IMR-90 (cell line): Measurements from ENCODE around the gene CPHXL2. TPM values are rescaled to one million over a fixed set of nuclear protein-coding genes. Genes with fewer than 3 reads are reported as not detected.

Experiments used
- ATAC-seq: fragments of 200-7000 bp; cut with Tn5 transposase; 2 replicates; pipeline ENCODE4 v1.9.1; 2020; ENCODE audit warnings: low read depth, mild to moderate bottlenecking, moderate library complexity
- BruUV-seq: library from RNA; stranded (reverse); fragments of 400-500 nt; replicated peaks from 2 replicates; lab custom pipeline; 2021; lab: Mats Ljungman, UMichigan
- CTCF ChIA-PET: fragments of 300-600 bp; formaldehyde crosslinking; extraction: SDS; loops from one replicate; lab custom pipeline; 2021; ENCODE audit warnings: antibody characterized with exemption; lab: Yijun Ruan, JAX
- POLR2A ChIA-PET: fragments of 300-600 bp; sonication (Branson Sonifier 250); formaldehyde crosslinking; loops from one replicate; lab custom pipeline; 2022; ENCODE audit warnings: antibody characterized with exemption; ENCODE audit not compliant: unreplicated experiment; lab: Charles Lee
- DNase-seq: peaks from one replicate; pipeline ENCODE4 v3.0.0; 2013
- H2AFZ ChIP-seq: replicated peaks from 2 replicates; pipeline ENCODE3; 2013; ENCODE audit warnings: low read length, mild to moderate bottlenecking; ENCODE audit not compliant: poor library complexity
- H2AK5ac ChIP-seq: 2 replicates; pipeline ENCODE4 v1.6.1; 2013; ENCODE audit warnings: low read depth, low read length, inconsistent platforms
- H2AK9ac ChIP-seq: replicated peaks from 2 replicates; pipeline ENCODE3; 2013; ENCODE audit warnings: mild to moderate bottlenecking, low read depth, low read length, moderate library complexity; ENCODE audit not compliant: poor library complexity
- H2BK120ac ChIP-seq: 2 replicates; pipeline ENCODE4 v1.6.1; 2013; ENCODE audit warnings: low read depth, low read length, inconsistent platforms
- H2BK15ac ChIP-seq: 3 replicates; pipeline ENCODE4 v1.6.1; 2013; ENCODE audit warnings: low read depth, low read length, inconsistent platforms
- H2BK20ac ChIP-seq: 2 replicates; pipeline ENCODE4 v1.6.1; 2013; ENCODE audit warnings: low read depth, mild to moderate bottlenecking, inconsistent platforms, low read length, moderate library complexity
- H2BK5ac ChIP-seq: 2 replicates; pipeline ENCODE4 v1.6.1; 2013; ENCODE audit warnings: mild to moderate bottlenecking, low read depth, low read length, inconsistent platforms; ENCODE audit not compliant: poor library complexity, severe bottlenecking
- H3K14ac ChIP-seq: replicated peaks from 2 replicates; pipeline ENCODE4 v1.6.1; 2013; ENCODE audit warnings: low read depth, low read length, inconsistent platforms
- H3K18ac ChIP-seq: 2 replicates; pipeline ENCODE4 v1.6.1; 2013; ENCODE audit warnings: low read depth, low read length, control low read depth
- H3K23ac ChIP-seq: 2 replicates; pipeline ENCODE4 v1.6.1; 2013; ENCODE audit warnings: low read depth, low read length, inconsistent platforms
- H3K27ac ChIP-seq: 2 replicates; pipeline ENCODE4 v1.5.1; 2013; ENCODE audit warnings: mild to moderate bottlenecking, control low read depth, low read length; ENCODE audit not compliant: insufficient read depth
- H3K27me3 ChIP-seq: 2 replicates; pipeline ENCODE4 v1.6.1; 2013; ENCODE audit warnings: low read length; ENCODE audit not compliant: control insufficient read depth, insufficient read depth
- H3K36me3 ChIP-seq: 2 replicates; pipeline ENCODE4 v1.6.1; 2013; ENCODE audit warnings: low read length, mixed read lengths; ENCODE audit not compliant: control insufficient read depth, insufficient read depth
- H3K4ac ChIP-seq: 2 replicates; pipeline ENCODE4 v1.6.1; 2013; ENCODE audit warnings: low read depth, low read length, inconsistent platforms
- H3K4me1 ChIP-seq: 2 replicates; pipeline ENCODE4 v1.6.1; 2013; ENCODE audit warnings: low read length, mixed read lengths; ENCODE audit not compliant: control insufficient read depth, insufficient read depth
- H3K4me2 ChIP-seq: 2 replicates; pipeline ENCODE4 v1.6.1; 2013; ENCODE audit warnings: low read depth, mild to moderate bottlenecking, control low read depth, low read length, moderate library complexity
- H3K4me3 ChIP-seq: 2 replicates; pipeline ENCODE4 v1.5.1; 2013; ENCODE audit warnings: low read depth, mild to moderate bottlenecking, control low read depth, low read length, moderate library complexity; ENCODE audit not compliant: insufficient read depth
- H3K56ac ChIP-seq: 2 replicates; pipeline ENCODE4 v1.6.1; 2013; ENCODE audit warnings: low read length, inconsistent platforms; ENCODE audit not compliant: insufficient read depth; ENCODE audit errors: extremely low read depth
- H3K79me1 ChIP-seq, 2 experiments: 2 replicates each; pipeline ENCODE4 v1.6.1; 2013; ENCODE audit warnings: low read length in 2 of 2, inconsistent platforms in 1 of 2, low read depth in 1 of 2
- H3K9ac ChIP-seq: 2 replicates; pipeline ENCODE4 v1.6.1; 2013; ENCODE audit warnings: low read depth, low read length, control low read depth
- H3K9me1 ChIP-seq: 2 replicates; pipeline ENCODE4 v1.6.1; 2013; ENCODE audit warnings: low read length, inconsistent platforms; ENCODE audit not compliant: insufficient read depth
- H3K9me3 ChIP-seq: 2 replicates; pipeline ENCODE4 v1.6.1; 2013; ENCODE audit warnings: low read length; ENCODE audit not compliant: control insufficient read depth, insufficient read depth
- H4K20me1 ChIP-seq: 2 replicates; pipeline ENCODE4 v1.6.1; 2013; ENCODE audit warnings: low read length, inconsistent platforms; ENCODE audit not compliant: insufficient read depth
- H4K5ac ChIP-seq: 2 replicates; pipeline ENCODE4 v1.6.1; 2013; ENCODE audit warnings: mild to moderate bottlenecking, low read depth, low read length, control low read depth
- H4K8ac ChIP-seq, 2 experiments: 2 replicates each; pipeline ENCODE4 v1.6.1; 2013; ENCODE audit warnings: low read depth in 2 of 2, low read length in 2 of 2, control low read depth in 1 of 2, inconsistent platforms in 1 of 2
- H4K91ac ChIP-seq: 2 replicates; pipeline ENCODE4 v1.6.1; 2013; ENCODE audit warnings: low read depth, low read length, inconsistent platforms; ENCODE audit not compliant: insufficient read depth
- CEBPB ChIP-seq: IDR thresholded peaks from 2 replicates; pipeline ENCODE4 v1.6.1; 2012; ENCODE audit warnings: low read depth, low read length, improper control_type of control experiment
- SMC3 ChIP-seq: fragments of 150-350 bp; IDR thresholded peaks from 2 replicates; pipeline ENCODE4 v1.6.1; 2016; ENCODE audit warnings: low read depth, mild to moderate bottlenecking, antibody characterized with exemption, low read length, moderate library complexity
- WGBS, 2 experiments: methylation state at CpG; one replicate each; pipeline versions ENCODE4 v1.1.5 to v1.1.7; 2013; ENCODE audit warnings: missing lambda C conversion rate in 2 of 2; ENCODE audit not compliant: insufficient read length in 1 of 2; ENCODE audit errors: extremely low coverage in 2 of 2; 5-methylcytosine and 5-hydroxymethylcytosine counted together
- dilution Hi-C: fragments of 300-500 bp; cut with HindIII; formaldehyde crosslinking; loops from one replicate; pipeline ENCODE4 v1.14.3; 2018; ENCODE audit warnings: low sequenced_read_pairs; ENCODE audit not compliant: unreplicated experiment
- in situ Hi-C: fragments of 300-500 bp; cut with MboI; formaldehyde crosslinking; loops from 3 replicates; pipeline ENCODE4 v1.14.3; 2019; ENCODE audit warnings: low sequenced_read_pairs, inconsistent platforms, mixed read lengths
- intact Hi-C: fragments of 100-400 bp; cut with micrococcal nuclease; formaldehyde crosslinking; loops from 2 replicates; pipeline ENCODE4 v1.10.0; 2022
- polyA plus RNA-seq, 3 experiments: library from polyadenylated mRNA; depleted of rRNA; stranded (reverse); fragments of >200 nt; gene quantifications; 2 replicates each; pipeline ENCODE4 v1.2.3, GENCODE V29; 2012; ENCODE audit warnings: low replicate concordance in 1 of 3
- total RNA-seq: library from RNA; depleted of rRNA; stranded (reverse); fragments of >200 nt; gene quantifications from 2 replicates; pipeline ENCODE4 v1.2.3, GENCODE V29; 2012

The CPHXL2 gene
- total and polyA plus RNA-seq, 2 of the 4 experiments (the other 2 are of a cell fraction), result not detected

DNA sequence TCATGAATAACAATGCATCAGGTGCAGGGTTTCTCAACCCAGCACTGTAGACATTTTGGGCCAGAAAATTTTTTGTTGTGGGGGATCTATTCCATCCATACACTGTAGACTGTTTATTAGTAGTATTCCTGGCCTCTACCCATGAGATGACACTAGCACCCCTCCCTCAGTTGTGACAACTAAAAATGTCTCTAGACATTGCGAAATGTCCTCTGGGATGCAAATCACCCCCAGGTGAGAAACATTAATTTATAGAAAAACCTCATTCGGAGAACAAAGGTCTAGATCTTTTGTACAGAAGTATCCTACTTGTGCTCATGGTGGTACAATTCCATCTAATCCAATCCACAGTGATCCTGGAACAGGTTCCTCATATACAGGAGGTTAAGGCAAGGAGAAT lies 58.0 kb downstream of the CPHXL2 start:
- H3K56ac ChIP-seq, result no peak overlapping the region
- peaks cover 21 to 23% of the 10 kb centered on the region in 2 experiments for H3K79me1 ChIP-seq
- no peak overlapping the region for H3K27ac ChIP-seq
- no peak overlapping the region for H3K4me3 ChIP-seq
- ATAC-seq (no peak), DNase-seq (no peak)
- H3K4me1 ChIP-seq, result peaks cover 5% of the 10 kb centered on the region
- H3K9ac ChIP-seq, result no peak overlapping the region
- H3K23ac ChIP-seq, result no peak overlapping the region
- ChIA-PET CTCF (no interaction called here), POLR2A (no interaction called here)
- dilution Hi-C loops (no loop called here), in situ Hi-C loops (no loop called here), intact Hi-C loops (no loop called here)
- no peak overlapping the region for H2AK9ac ChIP-seq
- peaks cover 29% of the 10 kb centered on the region for H3K36me3 ChIP-seq
- H2AFZ ChIP-seq, result no peak overlapping the region
- no peak overlapping the region for H2BK120ac ChIP-seq
- no peaks in the 10 kb centered on the region for H3K27me3 ChIP-seq
- H4K20me1 ChIP-seq, result no peaks in the 10 kb centered on the region
- H2BK5ac ChIP-seq, result no peak overlapping the region
- no peak overlapping the region for H3K14ac ChIP-seq
- H4K5ac ChIP-seq, result no peak overlapping the region
- H3K9me1 ChIP-seq, result no peaks in the 10 kb centered on the region; the same call in 1 of the 2 replicates
- no peak overlapping the region for H4K91ac ChIP-seq
- TF ChIP-seq CEBPB (peak; percentile 64), SMC3 (no peak)
- H2BK15ac ChIP-seq, result no peak overlapping the region
- WGBS, 2 experiments, result no CpG with 5 or more reads among the region's 2 CpGs
- no peak overlapping the region for H2BK20ac ChIP-seq
- no peak overlapping the region for H2AK5ac ChIP-seq
- no TSS peak for BruUV-seq
- H3K18ac ChIP-seq, result no peak overlapping the region
- no peak overlapping the region for H3K4me2 ChIP-seq
- H3K9me3 ChIP-seq, result no peaks in the 10 kb centered on the region
- no peak overlapping the region for H3K4ac ChIP-seq
- H4K8ac ChIP-seq, result no peak overlapping the region
